MCF 10A (cell line): Measurements from ENCODE around the gene ZBTB7C. TPM values are rescaled to one million over a fixed set of nuclear protein-coding genes. Genes with fewer than 3 reads are reported as not detected.

Experiments used
- BruUV-seq: library from RNA; stranded (reverse); fragments of 400-500 nt; replicated peaks from 2 replicates; lab custom pipeline; 2021; lab: Mats Ljungman, UMichigan
- CTCF ChIA-PET: fragments of 300-600 bp; sonication (Branson Sonifier 250); formaldehyde crosslinking; extraction: SDS; loops from one replicate; lab custom pipeline; 2021; ENCODE audit warnings: antibody characterized with exemption, inconsistent platforms; lab: Yijun Ruan, JAX
- POLR2A ChIA-PET: fragments of 300-600, 350-650 bp; sonication (Branson Sonifier 250); formaldehyde crosslinking; extraction: SDS; loops from one replicate; lab custom pipeline; 2020; ENCODE audit warnings: antibody characterized with exemption, inconsistent platforms; lab: Yijun Ruan, JAX
- DNase-seq: peaks from one replicate; pipeline ENCODE4 v3.0.0-alpha.2; 2018; ENCODE audit not compliant: unreplicated experiment
- H3K27ac Mint-ChIP-seq: one replicate; pipeline ENCODE4 v1.8.0; 2022; ENCODE audit warnings: mild to moderate bottlenecking, low read depth, mixed read lengths; ENCODE audit not compliant: unreplicated experiment
- H3K27me3 Mint-ChIP-seq: one replicate; pipeline ENCODE4 v1.8.0; 2022; ENCODE audit warnings: mixed read lengths; ENCODE audit not compliant: insufficient read depth, unreplicated experiment
- H3K36me3 Mint-ChIP-seq: one replicate; pipeline ENCODE4 v1.8.0; 2022; ENCODE audit warnings: mild to moderate bottlenecking, moderate library complexity, mixed read lengths; ENCODE audit not compliant: insufficient read depth, unreplicated experiment
- H3K4me1 Mint-ChIP-seq: one replicate; pipeline ENCODE4 v1.8.0; 2022; ENCODE audit warnings: mixed read lengths; ENCODE audit not compliant: insufficient read depth, unreplicated experiment
- H3K4me3 Mint-ChIP-seq: one replicate; pipeline ENCODE4 v1.8.0; 2022; ENCODE audit warnings: mild to moderate bottlenecking, moderate library complexity, mixed read lengths; ENCODE audit not compliant: unreplicated experiment
- H3K9me3 Mint-ChIP-seq: one replicate; pipeline ENCODE4 v1.8.0; 2022; ENCODE audit warnings: mixed read lengths; ENCODE audit not compliant: unreplicated experiment
- CTCF ChIP-seq: fragments of 200-600 bp; IDR thresholded peaks from one replicate; pipeline ENCODE4 v1.8.0; 2022; ENCODE audit warnings: antibody characterized with exemption, mild to moderate bottlenecking; ENCODE audit not compliant: unreplicated experiment
- intact Hi-C: fragments of 100-400 bp; cut with micrococcal nuclease; formaldehyde crosslinking; loops from 2 replicates; pipeline ENCODE4 v1.14.1; 2022
- total RNA-seq: library from RNA; stranded (reverse); gene quantifications from 2 replicates; pipeline ENCODE4 v1.2.3, GENCODE V29; 2022

The ZBTB7C gene
- total RNA-seq, 1 experiment from 2014 or later = 0.42 TPM

GRCh38 chr18:47992976-47993375, 416.2 kb downstream of the ZBTB7C start:
- no TSS peak for BruUV-seq
- Mint-ChIP-seq H3K27me3 (no peaks in the 10 kb centered on the region), H3K36me3 (peaks cover 6% of the 10 kb centered on the region), H3K9me3 (no peaks in the 10 kb centered on the region), H3K4me1 (no peaks in the 10 kb centered on the region), H3K27ac (no peak overlapping the region), H3K4me3 (no peak overlapping the region)
- intact Hi-C loops = no loop called here
- ChIA-PET CTCF (no interaction called here), POLR2A (no interaction called here)
- no peak for DNase-seq
- TF ChIP-seq CTCF = no peak

GRCh38 chr18:47992266-47992665, 416.9 kb downstream of the ZBTB7C start:
- POLR2A ChIA-PET = no interaction called here
- BruUV-seq = no TSS peak

GRCh38 chr18:47990981-47991380, 418.2 kb downstream of the ZBTB7C start:
- Mint-ChIP-seq H3K4me3 (no peak overlapping the region), H3K27ac (no peak overlapping the region), H3K9me3 (no peaks in the 10 kb centered on the region), H3K36me3 (peaks cover 6% of the 10 kb centered on the region), H3K27me3 (no peaks in the 10 kb centered on the region), H3K4me1 (peaks cover 6% of the 10 kb centered on the region)
- ChIA-PET POLR2A (no interaction called here), CTCF (interaction anchor here (0.7 to 1.3 kb wide), 3 partner anchors 13 to 92 kb away, joined by 3 read pairs; no protein-coding TSS in a partner anchor)
- TF ChIP-seq CTCF = no peak
- intact Hi-C loops = no loop called here
- BruUV-seq = no TSS peak
- no peak for DNase-seq

More at GRCh38 chr18:47992266-47992665, 416.9 kb downstream of the ZBTB7C start:
- Mint-ChIP-seq H3K4me3 (no peak overlapping the region), H3K27ac (no peak overlapping the region), H3K9me3 (no peaks in the 10 kb centered on the region), H3K27me3 (no peaks in the 10 kb centered on the region), H3K4me1 (peaks cover 3% of the 10 kb centered on the region), H3K36me3 (peaks cover 6% of the 10 kb centered on the region)
- intact Hi-C loops = no loop called here
- CTCF ChIA-PET = no interaction called here
- no peak for TF ChIP-seq CTCF
- no peak for DNase-seq

GRCh38 chr18:47987388-47987699, 421.8 kb downstream of the ZBTB7C start:
- ChIA-PET POLR2A (interaction anchor here (0.7 to 1.0 kb wide), 3 partner anchors 14 to 24 kb away, joined by 3 read pairs; no protein-coding TSS in a partner anchor), CTCF (interaction anchor here (0.7 to 1.5 kb wide), 4 partner anchors 9 to 43 kb away, joined by 3 read pairs; no protein-coding TSS in a partner anchor)
- no peaks in the 10 kb centered on the region for H3K9me3 Mint-ChIP-seq
- no TSS peak for BruUV-seq
- no peak for TF ChIP-seq CTCF
- H3K27ac Mint-ChIP-seq = no peak overlapping the region
- intact Hi-C loops = no loop called here
- no peak for DNase-seq
- no peaks in the 10 kb centered on the region for H3K36me3 Mint-ChIP-seq
- peaks cover 6% of the 10 kb centered on the region for H3K4me1 Mint-ChIP-seq
- H3K27me3 Mint-ChIP-seq = no peaks in the 10 kb centered on the region
- H3K4me3 Mint-ChIP-seq = no peak overlapping the region
